ENCODE data around the gene ERN1. TPM values are rescaled to one million over a fixed set of nuclear protein-coding genes. Genes with fewer than 3 reads are reported as not detected.

ERN1 gene
- total and polyA plus RNA-seq, 2 donors (not counting 1 experiment from before 2014, with no cell fraction given), result 3.3 to 11.7 TPM

DNA sequence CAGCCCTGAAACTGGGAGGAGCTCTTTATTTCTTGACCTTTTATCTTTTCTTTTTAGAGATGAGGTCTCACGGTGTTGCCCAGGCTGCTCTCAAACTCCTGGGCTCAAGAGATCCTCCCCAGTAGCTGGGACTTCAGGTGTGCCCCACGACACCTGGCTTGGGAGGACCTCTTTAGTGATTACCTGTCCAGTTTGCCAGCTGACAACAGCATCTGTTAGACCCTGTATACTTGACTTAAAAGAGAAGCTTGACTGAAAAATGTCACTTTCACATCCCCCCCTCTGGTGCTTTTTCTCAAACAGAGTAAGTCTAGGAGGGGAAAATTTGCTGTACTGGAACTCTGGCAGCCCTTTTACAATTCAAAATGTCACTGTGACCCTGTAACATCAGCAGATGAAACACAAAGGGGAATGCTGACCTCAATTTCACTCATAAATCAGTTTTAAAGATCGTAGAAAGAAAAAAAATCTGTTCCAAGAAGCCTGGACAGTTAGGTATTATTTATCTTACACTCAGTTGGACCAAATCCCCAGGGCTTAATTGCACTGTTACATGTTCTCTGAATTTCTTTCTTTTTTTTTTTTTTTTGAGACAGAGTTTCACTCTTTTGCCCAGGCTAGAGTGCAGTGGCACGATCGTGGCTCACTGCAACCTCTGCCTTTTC is 1.8 kb upstream of the ERN1 start:
- Histone ChIP-seq H3K36me3 (ENCODE audit: control insufficient read depth, insufficient read depth, low read length) (no peaks in the 10 kb centered on the region), H3K4me2 (ENCODE audit: extremely low read depth, insufficient read depth, low read length) (no peak overlapping the region), H4K20me1 (ENCODE audit: control insufficient read depth, extremely low read depth, insufficient read depth, low read length) (no peaks in the 10 kb centered on the region), H3K4me3 (replicated peaks in 1 of 4; ENCODE audit: control extremely low read depth in 1 of 4, insufficient read depth in 1 of 4, low read depth in 3 of 4, low read length in 4 of 4) (no peak overlapping the region), H3K9ac (ENCODE audit: insufficient read depth, low read length) (no peak overlapping the region), H3K79me2 (ENCODE audit: control insufficient read depth, insufficient read depth, low read length) (peaks cover 4% of the 10 kb centered on the region), H3K9me3 (ENCODE audit: control insufficient read depth, insufficient read depth, low read depth, low read length) (no peaks in the 10 kb centered on the region), H2AFZ (ENCODE audit: low read length) (no peak overlapping the region), H3K27ac (ENCODE audit: insufficient read depth, low read length) (no peak overlapping the region), H3K4me1 (ENCODE audit: control insufficient read depth, extremely low read depth, insufficient read depth, low read length) (no peaks in the 10 kb centered on the region), H3K27me3 (ENCODE audit: control insufficient read depth, insufficient read depth, low read length) (no peaks in the 10 kb centered on the region)
- no peak for TF ChIP-seq EZH2 (IDR thresholded peaks at IDR 0.05; ENCODE audit: low read length, missing control alignments)
- TF ChIP-seq, protein P1, sequence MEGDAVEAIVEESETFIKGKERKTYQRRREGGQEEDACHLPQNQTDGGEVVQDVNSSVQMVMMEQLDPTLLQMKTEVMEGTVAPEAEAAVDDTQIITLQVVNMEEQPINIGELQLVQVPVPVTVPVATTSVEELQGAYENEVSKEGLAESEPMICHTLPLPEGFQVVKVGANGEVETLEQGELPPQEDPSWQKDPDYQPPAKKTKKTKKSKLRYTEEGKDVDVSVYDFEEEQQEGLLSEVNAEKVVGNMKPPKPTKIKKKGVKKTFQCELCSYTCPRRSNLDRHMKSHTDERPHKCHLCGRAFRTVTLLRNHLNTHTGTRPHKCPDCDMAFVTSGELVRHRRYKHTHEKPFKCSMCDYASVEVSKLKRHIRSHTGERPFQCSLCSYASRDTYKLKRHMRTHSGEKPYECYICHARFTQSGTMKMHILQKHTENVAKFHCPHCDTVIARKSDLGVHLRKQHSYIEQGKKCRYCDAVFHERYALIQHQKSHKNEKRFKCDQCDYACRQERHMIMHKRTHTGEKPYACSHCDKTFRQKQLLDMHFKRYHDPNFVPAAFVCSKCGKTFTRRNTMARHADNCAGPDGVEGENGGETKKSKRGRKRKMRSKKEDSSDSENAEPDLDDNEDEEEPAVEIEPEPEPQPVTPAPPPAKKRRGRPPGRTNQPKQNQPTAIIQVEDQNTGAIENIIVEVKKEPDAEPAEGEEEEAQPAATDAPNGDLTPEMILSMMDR (conservative IDR thresholded peaks at IDR 0.05 in 1 of 2, IDR thresholded peaks at IDR 0.05 in 1 of 2; ENCODE audit: low read depth in 1 of 2, low read length in 2 of 2), result no peak
- no peak for DNase-seq (ENCODE audit: low read depth in 2 of 2)

DNA sequence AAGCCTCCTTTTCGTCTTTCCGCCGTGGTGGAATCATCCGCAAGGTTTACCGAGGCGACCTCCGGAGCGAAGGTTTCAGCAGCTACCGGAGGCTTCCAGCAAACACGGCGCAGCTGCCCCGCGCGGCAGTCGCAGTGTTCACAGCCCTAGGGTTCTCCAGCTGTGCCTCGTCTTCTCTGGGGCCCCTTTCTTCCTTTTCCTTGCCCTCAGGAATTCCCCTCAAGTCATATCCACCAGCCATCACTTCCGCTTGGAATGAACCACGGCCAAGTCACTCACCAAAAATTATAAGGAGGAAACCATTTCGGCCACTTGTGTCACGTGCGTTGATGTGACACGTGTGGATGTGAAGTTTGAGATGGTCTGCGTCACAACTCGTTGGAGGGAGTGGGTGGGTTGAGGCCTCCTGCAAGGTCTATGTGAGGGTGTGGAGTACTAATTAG is 636 bp upstream of the ERN1 start:
- Histone ChIP-seq H3K9ac (ENCODE audit: insufficient read depth, low read length) (peak overlapping the region; percentile 84), H3K27me3 (ENCODE audit: control insufficient read depth, insufficient read depth, low read length) (no peaks in the 10 kb centered on the region), H4K20me1 (ENCODE audit: control insufficient read depth, extremely low read depth, insufficient read depth, low read length) (no peaks in the 10 kb centered on the region), H3K27ac (ENCODE audit: insufficient read depth, low read length) (peak overlapping the region; percentile 93), H2AFZ (ENCODE audit: low read length) (peak overlapping the region; percentile 85), H3K9me3 (ENCODE audit: control insufficient read depth, insufficient read depth, low read depth, low read length) (no peaks in the 10 kb centered on the region), H3K4me1 (ENCODE audit: control insufficient read depth, extremely low read depth, insufficient read depth, low read length) (no peaks in the 10 kb centered on the region), H3K36me3 (ENCODE audit: control insufficient read depth, insufficient read depth, low read length) (no peaks in the 10 kb centered on the region), H3K4me2 (ENCODE audit: extremely low read depth, insufficient read depth, low read length) (peak overlapping the region; percentile 95), H3K4me3 (replicated peaks in 1 of 4; ENCODE audit: control extremely low read depth in 1 of 4, insufficient read depth in 1 of 4, low read depth in 3 of 4, low read length in 4 of 4) (peak overlapping the region; percentile 42 to 57 (median 52)), H3K79me2 (ENCODE audit: control insufficient read depth, insufficient read depth, low read length) (peaks cover 4% of the 10 kb centered on the region)
- TF ChIP-seq, protein P1 (conservative IDR thresholded peaks at IDR 0.05 in 1 of 2, IDR thresholded peaks at IDR 0.05 in 1 of 2; ENCODE audit: low read depth in 1 of 2, low read length in 2 of 2), result no peak
- no peak for TF ChIP-seq EZH2 (IDR thresholded peaks at IDR 0.05; ENCODE audit: low read length, missing control alignments)
- peak; percentile 48 to 59 for DNase-seq (ENCODE audit: low read depth in 2 of 2)

DNA sequence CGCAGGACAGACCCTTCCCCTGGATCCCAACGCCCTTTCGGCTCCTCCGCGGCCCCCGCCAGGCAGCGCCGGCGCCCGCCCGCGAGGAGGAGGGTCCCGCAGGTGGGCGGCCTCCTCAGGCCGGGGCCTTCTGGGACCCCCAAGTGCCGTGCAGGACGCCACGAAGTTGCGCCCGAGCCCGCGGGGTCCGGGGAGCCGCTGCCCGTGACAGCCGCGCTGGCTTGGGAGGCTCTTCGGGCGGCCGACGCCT is 504 bp downstream of the ERN1 start:
- no peaks in the 10 kb centered on the region for H3K9me3 ChIP-seq (ENCODE audit: control insufficient read depth, insufficient read depth, low read depth, low read length)
- no peak for DNase-seq (ENCODE audit: low read depth in 2 of 2)
- H2AFZ ChIP-seq (ENCODE audit: low read length), result peak overlapping the region; percentile 4
- H3K27ac ChIP-seq (ENCODE audit: insufficient read depth, low read length), result peak overlapping the region; percentile 83
- H3K27me3 ChIP-seq (ENCODE audit: control insufficient read depth, insufficient read depth, low read length), result no peaks in the 10 kb centered on the region
- H3K79me2 ChIP-seq (ENCODE audit: control insufficient read depth, insufficient read depth, low read length), result peaks cover 4% of the 10 kb centered on the region
- H3K4me1 ChIP-seq (ENCODE audit: control insufficient read depth, extremely low read depth, insufficient read depth, low read length), result no peaks in the 10 kb centered on the region
- peak overlapping the region; percentile 86 for H3K4me2 ChIP-seq (ENCODE audit: extremely low read depth, insufficient read depth, low read length)
- H4K20me1 ChIP-seq (ENCODE audit: control insufficient read depth, extremely low read depth, insufficient read depth, low read length), result no peaks in the 10 kb centered on the region
- no peak for TF ChIP-seq EZH2 (IDR thresholded peaks at IDR 0.05; ENCODE audit: low read length, missing control alignments)
- TF ChIP-seq, protein P1 (conservative IDR thresholded peaks at IDR 0.05 in 1 of 2, IDR thresholded peaks at IDR 0.05 in 1 of 2; ENCODE audit: low read depth in 1 of 2, low read length in 2 of 2), result no peak
- H3K4me3 ChIP-seq (replicated peaks in 1 of 4; ENCODE audit: control extremely low read depth in 1 of 4, insufficient read depth in 1 of 4, low read depth in 3 of 4, low read length in 4 of 4), result peak overlapping the region; percentile 54 to 84 (median 78)
- H3K9ac ChIP-seq (ENCODE audit: insufficient read depth, low read length), result peak overlapping the region; percentile 91
- no peaks in the 10 kb centered on the region for H3K36me3 ChIP-seq (ENCODE audit: control insufficient read depth, insufficient read depth, low read length)
